GM18909 (cell line): Measurements from ENCODE around the gene SLC1A6.
"Not testable (repeated sequence)": the region's sequence is repeated elsewhere in the genome, so short reads cannot be mapped to it uniquely, and the experiment has no call there.

Source experiments
- ATAC-seq: cut with Tn5 transposase; IDR thresholded peaks from one replicate; pipeline ENCODE4 v1.9.1; 2021; ENCODE audit warnings: mild to moderate bottlenecking; ENCODE audit not compliant: unreplicated experiment, poor library complexity

Gene SLC1A6

GRCh38 chr19:14979476-14980255, at the start of gene SLC1A6:
Gene SLC1A6, minus strand, starts transcription at chr19:14979864. Its CDS starts 6,954 bp downstream, at chr19:14972910.
- ATAC-seq = no peak

DNA sequence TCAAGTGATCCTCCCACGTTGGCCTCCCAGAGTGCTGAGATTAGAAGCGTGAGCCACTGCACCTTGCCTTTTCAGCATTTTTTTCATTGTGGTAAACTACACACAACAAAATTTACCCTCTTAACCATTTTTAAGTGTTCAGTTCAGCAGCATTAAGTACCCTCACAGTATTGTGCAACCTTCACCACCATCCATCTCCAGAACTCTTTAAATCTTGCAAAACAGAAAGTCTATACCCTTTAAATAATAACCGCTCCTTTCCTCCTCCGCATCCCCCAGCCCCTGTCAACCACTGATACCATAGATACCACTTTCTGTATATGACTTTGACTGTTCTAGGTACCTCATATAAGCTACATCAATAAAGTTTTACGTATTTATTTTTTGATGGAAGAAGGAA, 48.8 kb upstream of the SLC1A6 start:
- no peak for ATAC-seq

DNA sequence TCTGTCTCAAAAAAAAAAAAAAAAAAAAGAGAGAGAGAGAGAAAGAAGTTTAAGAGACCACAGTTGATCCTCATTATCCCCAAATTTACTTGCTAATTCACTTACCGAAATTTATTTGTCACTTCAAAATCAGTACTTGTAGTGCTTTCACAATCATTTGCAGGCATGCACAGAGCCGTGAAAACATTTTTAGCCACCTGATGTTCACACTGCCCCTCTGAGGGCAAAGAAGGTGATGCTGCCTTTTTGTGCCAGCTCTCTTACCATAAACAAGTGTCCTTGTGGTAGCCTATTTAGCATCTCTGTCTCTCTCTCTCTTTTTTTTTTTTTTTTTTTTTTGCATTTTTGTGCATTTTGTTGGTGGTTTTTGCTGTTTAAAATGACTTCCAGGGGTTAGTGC, 45.6 kb upstream of the SLC1A6 start:
- ATAC-seq = no peak

DNA sequence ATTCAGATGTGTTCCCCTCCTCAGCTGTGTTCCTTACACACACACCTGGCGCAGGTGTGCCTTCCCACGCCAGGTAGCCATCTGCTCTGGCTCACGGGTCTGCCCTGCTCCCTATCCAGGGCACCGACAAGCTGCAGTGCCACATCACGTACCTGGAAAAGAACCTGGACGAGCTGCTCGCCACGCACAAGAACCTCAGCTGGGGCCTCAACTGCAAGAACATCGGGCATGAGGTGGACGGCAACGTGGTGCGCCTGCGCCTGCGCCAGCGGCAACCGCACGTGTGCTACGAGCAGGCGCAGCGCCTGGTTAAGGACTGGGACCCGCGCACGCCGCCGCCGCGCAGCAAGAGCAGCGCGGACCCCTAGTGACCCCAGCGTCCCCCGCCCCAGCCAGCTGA, 43.1 kb upstream of the SLC1A6 start:
- ATAC-seq = no peak

GRCh38 chr19:15021286-15022007, 41.8 kb upstream of the SLC1A6 start:
- no peak for ATAC-seq

DNA sequence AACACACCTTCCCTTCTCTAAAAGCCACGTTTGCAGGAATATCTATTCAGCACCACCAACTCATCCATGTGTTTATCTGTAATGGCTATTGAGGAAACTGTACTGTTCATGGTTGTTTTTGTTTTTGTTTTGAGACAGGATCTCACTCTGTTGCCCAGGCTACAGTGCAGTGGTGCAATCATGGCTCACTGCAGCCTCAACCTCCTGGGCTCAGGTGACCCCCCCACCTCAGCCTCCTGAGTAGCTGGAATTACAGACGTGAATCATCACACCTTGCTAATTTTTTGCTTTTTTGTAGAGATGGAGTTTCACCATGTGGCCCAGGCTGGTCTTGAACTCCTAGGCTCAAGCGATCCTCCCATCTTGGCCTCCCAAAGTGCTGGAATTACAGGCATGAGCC, 39.2 kb upstream of the SLC1A6 start:
- not testable (repeated sequence) for ATAC-seq

- ATAC-seq = no peak
These were observed 36.4 kb upstream of the SLC1A6 start for GRCh38 chr19:15015946-15016542.

DNA sequence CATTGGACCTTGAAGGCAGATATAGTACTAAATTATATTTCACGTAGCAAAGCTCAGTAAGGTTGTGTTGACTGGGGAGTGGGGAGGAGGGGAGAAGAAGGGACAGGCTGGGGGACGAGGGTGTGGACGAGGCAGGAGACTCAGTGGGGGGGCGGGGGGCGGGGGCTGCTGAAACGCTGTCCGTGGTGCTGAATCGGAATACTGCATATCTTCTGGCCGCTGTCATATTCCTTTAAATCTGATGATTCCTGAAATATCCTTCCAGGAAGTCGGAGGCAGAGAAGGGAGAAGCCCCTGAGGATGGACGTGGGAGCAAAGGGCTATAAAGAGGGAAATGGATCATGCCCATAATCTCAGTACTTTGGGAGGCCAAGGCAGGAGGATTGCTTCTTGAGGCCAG, 34.9 kb upstream of the SLC1A6 start:
- ATAC-seq = no peak

DNA sequence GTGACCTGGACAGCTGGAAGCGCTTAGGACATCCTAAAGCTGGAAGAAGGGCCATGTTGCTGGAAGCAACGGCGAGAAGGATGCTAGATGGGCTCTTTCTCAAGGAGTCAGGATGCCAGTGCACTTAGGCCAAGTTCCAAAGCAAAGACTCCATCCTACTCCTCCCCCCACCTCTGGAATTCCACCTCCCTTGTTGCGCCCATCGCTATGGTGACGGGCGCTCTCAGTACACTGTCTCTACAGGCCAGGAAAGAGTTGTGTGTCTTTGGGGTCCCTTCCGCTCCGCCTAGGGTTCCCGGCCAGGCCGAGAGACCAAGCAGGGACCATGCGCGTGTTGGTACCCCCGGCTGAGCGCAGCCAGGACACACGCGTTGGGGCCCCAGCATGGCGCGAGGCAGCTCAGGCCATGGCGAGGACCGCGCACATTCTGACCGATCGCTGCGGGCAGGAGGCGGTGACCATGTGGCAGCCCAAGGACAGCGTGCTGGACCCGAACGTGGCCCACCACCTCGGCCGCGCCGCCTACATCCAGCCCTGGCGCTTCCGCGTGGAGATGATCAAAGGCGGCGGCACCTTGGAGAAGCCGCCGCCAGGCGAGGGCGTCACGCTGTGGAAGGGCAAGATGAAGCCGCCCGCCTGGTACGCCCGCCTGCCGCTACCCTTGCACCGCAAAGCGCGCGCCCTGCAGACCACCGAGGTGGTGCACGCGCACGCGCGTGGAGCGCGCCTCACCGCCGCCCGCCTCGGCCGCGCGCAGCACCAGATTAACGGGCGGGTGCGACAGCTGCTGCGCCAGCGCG, 31.0 kb upstream of the SLC1A6 start:
- ATAC-seq = no peak

DNA sequence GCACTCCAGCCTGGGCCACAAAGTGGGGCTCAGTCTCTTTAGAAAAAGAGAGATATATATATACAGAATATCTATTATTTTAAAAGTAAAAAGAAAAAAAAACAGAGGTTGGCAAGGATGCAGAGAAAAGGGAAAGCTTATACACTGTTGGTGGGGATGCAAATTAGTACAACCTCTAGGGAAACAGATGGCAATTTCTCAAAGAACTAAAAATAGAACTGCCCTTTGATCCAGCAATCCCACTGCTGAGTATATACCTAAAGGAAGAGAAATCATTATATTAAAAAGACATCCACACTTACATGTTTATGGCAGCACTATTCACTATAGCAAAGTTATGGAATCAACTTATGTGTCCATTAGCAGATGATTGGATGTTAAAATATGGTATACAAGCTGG, 28.6 kb upstream of the SLC1A6 start:
- no peak for ATAC-seq

DNA sequence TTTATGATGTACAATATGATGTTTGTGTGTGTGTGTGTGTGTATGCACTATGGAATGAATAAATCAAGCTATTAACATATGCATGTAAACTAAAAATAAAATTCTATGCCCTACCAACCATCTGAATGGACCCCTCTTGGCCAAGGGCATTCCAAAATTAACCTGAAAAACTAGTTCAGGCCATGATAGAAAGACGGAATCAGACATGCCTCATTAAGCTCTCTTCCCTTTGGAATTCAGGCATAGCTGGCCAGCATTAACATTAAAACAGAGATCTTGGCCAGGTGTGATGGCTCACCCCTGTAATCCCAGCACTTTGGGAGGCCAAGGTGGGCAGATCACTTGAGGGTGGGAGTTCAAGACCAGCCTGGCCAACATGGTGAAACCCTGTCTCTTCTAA, 18.3 kb upstream of the SLC1A6 start:
- ATAC-seq = no peak

DNA sequence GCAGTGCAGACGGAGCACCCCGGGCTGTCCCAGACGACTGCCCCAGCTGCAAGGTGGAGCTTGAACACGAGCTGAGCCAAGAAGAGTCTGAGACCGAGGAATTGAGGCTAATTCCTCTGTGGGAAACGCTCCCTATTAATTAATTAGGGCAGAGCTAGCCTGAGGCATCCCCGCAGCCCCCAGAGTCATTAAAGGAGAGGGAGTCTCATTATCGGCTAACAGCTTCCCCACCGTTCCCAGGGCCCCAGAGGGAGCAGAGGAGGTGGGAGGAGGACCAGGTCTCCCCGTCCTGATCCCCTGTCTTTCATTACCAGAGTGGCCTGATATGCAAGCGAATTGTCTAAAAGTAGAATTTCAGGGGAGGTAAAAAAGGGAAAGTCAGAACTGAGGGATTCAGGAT, 13.1 kb upstream of the SLC1A6 start:
- ATAC-seq = no peak

- ATAC-seq = no peak
These were observed 5.5 kb upstream of the SLC1A6 start for GRCh38 chr19:14985133-14985532.

DNA sequence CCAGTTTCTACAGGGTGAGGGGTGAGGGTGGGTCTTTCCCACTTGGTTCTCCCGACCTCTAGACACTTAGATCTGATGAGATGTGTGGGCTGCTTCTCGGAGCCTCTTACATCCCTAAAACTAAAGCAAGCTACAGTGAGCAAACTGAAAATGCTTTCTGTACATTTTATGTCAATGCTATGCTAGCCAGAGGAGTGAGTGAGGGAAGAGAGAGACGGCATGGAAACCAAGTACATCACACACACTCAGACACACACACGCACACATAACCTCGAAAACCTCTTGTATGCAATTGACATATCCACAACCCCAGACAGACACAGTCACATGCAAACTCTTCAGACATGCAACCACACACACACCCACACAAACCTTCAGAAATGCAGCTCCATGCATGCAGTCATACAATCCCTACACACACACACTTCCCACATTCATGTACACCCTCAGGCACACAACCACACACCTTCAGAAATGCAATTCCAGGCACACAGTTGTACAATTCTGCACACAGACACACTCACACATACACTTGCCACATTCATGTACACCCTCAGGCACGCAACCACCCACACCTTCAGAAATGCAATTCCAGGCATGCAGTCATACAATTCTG, 1.4 kb downstream of the SLC1A6 start:
- no peak for ATAC-seq

DNA sequence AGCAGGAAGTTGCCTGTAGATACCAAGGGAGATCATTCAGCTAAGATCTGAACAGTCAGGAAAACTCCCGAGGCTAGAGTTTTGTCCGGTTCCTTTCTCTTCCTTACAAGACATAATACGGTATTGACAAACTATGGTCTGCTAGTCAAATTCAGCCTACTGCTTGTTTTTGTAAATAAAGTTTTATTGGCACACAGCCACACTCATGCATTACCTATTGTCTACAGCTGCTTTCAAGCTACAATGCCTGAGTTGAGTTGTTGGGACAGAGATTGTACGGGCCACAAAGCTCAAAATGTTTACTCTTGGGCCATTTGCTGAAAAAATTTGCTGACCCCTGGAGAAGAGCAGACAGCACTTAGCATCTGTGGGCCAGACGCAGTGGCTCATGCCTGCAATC, 2.5 kb downstream of the SLC1A6 start:
- ATAC-seq = no peak

GRCh38 chr19:14974488-14974887, 5.2 kb downstream of the SLC1A6 start:
- ATAC-seq = no peak

GRCh38 chr19:14972676-14973075, 7.0 kb downstream of the SLC1A6 start:
- ATAC-seq = no peak

DNA sequence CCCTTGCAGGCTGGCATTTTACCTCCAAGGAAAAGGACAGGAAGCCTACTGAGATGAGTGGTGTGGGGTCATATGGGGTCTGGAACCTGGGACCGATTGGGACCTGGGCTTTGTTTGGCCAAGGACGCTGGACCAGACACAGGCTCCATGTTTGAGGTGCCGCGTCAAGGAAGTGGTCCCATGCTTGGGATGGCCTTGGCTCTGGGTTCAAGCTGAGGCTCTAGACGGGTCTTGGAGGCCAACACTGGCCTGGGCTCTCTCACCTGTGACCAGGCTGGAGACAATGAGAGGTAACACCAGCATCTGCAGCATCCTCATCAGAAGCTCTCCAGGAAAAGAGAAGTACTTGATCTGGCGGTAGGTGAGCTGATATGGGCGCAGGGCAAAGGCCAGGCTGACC, 8.2 kb downstream of the SLC1A6 start:
- ATAC-seq = no peak

DNA sequence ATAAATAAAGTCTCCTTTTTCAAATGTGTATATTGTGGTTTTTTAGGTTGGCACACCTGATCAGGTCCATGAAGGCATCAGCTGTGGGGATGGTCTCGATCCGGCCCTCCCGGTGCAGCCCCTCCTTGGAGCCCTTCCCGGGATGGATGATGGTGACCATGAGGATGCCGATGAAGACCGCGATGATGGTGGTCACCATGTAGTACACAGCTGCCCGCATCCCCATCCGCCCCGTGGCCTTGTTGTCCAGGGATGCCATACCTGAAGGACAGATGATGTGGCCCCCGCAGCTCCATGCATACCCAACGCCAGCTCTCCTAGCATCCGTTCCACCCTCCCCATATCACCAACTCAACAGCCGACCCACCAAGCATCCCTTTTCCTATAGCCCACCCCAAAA, 11.4 kb downstream of the SLC1A6 start:
- no peak for ATAC-seq

GRCh38 chr19:14961956-14962685, 17.5 kb downstream of the SLC1A6 start:
- ATAC-seq = no peak
